Activated naive CD4-positive, alpha-beta T cell (primary cell): ENCODE data around the gene THY1.

Experiments used
- DNase-seq, 4 experiments: peaks; one replicate each; lab custom pipeline; 2025; lab: John Stamatoyannopoulos, UW

THY1 gene

DNA sequence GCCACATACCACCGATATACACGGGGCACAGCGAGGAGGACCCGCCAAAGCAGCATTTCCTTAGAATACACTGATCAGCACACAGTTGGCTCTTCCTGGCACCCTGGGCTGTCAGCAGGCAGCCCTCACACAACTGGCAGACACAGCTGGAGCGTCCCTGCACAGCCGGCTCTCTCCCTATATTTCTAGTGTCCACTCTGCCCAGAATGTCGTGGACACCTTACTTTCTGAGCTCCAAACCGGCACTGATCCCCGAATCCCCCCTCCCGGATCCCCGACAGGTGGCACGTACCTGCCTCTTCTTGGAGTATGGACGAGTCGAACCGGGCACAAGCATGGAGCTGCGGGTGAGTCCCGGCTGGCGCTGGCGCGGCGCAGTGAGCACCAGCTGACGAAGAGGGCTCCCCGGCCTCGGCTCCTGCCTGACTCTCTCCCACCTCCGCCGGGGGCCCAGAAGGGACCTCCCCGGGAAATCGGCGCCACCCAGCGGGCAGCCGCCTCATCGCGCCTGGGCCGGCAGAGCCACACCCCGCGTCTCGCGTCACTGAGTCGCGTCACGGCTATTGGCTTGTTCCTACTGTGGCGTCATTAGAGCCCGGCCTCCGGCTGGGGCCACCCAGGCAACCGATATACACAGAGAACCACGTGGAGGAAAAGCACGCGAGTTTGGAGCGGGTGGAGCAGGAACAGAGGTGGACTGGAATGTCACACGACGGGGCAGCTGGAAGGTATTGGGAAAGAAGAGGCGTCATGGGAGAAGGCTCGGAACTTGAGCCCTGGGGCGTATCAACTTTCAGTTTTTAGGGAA, 41.6 kb downstream of the THY1 start, which contains the start of gene USP2:
USP2 (minus strand) TSS at position 510 of the 808 bp plus-strand sequence. CDS start 8,210 bp downstream, outside the sequence.
- DNase-seq = peak; percentile 90 to 95 (median 92)

DNA sequence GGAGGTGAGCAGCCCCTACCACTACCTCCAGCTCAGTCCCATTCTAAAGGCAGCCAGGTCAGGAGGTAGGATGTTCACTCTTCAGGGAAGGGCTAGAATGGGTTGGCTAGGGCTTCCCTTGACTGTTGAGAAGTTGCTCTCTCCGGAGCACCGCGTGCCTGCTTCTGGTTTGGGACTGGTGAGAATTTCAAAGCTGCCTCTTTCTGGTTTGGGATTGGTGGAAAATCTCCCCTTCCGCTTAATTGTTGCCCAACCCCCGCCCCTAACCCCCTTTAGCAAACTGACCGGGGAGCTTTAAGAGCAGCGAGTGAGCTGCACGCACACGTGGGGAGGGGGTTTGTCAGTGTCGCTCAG, 42.2 kb downstream of the THY1 start:
- DNase-seq = no peak

DNA sequence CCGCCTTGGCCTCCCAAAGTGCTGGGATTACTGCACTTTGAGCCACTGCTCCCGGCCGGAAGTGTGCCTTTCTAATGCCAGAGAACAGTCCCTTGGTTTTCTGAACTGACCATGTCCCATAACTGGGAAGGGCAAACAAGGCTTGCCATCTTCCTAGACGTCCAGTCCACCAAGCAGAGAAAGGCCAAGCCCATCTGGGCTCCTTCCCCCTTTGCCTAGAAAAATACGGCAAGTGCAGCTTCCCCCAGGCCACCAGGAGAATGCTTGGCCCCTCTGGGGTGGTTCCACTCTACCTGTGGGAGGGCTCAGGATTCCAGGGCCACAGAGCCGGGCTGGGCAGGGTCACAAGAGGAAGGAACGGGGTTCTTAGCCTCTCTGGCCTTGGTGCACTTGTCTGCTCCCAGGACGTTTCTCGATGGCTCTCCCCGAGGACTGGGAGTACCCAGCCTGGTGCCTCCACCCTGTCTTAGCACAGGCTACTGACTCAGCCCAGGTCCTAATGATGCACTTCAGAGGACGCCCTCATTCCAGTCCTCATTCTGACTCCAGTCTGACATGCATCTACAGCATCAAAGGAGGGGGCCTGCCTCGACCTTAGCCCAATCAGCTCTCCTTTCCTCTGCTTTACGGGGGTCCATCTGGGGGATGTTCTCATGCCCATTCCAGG, 42.7 kb downstream of the THY1 start:
- no peak for DNase-seq

DNA sequence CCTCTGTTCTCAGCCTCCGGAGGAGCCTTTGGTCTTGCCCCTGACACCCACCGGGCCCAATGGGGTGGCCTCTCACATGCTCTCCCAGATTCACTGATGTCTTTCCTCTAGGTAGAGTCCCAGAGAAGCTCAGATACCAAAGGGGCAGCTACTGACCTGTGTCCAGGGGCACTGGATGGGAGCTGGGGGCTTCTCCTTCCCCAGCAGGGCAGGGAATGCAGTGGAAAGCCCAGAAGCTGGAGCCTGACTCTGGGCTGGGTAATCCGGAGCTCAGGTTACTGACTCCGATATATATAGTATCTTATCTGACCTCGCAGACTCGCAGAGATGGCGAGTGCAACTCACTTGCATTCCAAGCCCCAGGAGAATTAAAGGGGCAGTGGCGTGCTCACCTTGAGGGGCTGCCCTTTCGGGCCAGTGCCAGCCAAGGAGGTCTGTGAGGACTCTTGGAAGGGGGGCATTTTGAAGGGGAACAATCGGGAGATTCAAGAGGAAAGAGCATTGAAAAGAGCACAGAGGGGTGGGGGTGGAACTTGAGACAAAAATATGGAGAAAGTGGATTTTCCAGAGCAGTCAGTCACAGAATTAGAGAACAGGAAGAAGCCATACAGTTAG, 44.0 kb downstream of the THY1 start:
- no peak for DNase-seq

DNA sequence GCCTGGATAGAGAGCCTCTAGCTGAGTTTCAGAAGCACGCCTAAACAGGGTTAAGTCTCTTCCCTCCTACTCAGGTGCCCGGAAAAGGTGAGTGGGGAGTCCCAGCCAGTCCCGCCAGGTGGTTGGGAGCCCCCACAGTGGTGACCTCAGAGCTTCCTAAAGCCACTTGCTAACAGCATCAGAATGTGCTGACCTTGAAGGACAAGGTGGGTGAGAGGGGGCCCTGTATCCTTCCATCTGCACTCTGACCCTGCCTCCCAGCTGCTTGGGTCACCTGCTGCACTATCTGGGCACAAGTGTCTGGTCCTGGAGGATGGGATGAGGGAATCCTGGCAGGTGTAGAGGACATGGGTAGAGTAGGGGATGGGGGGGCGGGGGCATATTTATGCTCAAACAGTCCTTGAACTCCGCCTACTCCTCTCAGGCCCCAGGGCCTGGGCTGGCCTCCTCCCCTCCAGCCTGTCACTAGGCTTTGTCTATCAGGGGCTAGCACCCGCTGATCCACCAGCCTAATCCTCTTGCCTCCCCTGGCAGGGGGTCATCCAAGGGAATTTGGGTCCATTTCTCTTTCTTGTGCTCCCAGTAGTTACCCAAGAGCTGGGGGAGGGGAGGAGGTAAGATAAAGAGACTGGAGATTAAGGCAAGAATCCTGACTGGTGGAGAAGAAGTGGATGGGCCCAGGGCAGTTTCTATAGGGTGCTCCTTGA, 44.9 kb downstream of the THY1 start:
- no peak for DNase-seq

DNA sequence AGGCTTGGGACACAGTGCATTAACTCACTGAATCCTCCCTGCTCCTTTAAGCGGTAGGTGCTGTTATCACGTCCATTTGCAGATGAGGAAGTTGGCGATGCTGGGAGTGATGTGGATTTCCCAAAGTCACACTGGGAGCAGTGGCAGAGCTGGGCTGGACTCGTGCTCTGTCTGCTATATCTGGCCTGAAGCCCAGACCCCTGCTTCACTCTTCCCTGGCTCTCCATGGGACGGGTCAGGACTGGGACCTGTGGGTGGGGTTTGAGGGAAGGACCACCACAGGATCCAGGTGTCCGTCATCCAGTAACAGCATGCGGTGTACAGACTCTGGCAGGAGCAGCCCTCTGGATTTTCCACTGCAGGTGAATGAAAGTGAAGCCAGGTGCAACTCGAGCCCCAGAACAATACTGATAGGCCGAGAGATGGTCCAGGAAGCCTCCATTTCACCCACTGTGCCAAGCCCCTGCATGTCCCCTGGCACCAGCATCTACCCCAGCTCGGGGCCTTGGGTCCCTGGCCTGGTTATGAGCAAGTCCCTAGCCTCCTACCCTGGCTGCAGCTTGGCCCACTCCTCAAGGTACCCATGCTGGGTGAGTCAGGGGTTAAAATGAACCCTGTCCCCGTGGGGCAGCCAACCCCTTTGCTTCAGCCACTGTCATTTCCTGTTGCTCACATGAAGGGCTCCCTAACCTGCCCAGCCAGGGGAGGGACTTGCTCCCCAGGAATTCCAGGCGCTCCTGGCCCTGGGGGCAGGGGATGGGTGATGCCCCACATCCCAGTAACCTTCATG, 45.7 kb downstream of the THY1 start:
- no peak for DNase-seq

DNA sequence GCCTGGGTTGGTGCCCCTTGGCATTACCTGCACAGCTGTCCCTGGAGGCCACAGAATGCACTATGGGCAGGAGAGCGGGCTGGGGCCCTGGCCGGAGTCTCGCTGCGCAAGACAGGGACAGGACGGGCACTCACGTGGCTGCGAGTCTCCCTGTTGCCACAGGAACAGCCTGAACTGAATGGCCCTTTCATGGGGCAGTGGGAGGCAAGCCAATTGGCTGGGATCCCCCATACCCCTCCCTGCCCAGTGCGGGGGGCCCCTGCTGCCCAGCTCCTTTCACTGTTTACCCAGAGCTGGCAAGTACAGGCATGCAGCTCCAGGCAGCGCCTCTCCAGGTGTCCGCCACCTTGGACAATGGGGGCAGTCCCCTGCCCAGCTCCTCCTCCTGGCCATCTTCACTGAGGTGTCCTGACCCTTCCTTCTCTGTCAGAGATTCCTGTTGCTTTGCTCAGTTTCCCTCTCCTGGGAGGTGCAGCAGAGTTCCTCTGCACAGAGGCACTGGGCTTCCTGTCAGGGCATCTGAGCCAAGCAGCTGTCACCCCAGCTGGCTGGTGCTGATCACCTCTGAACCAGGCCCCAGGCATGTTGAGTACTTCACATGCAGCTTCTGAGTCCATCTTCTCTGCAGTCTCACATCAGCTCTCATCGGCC, 46.6 kb downstream of the THY1 start:
- no peak for DNase-seq

DNA sequence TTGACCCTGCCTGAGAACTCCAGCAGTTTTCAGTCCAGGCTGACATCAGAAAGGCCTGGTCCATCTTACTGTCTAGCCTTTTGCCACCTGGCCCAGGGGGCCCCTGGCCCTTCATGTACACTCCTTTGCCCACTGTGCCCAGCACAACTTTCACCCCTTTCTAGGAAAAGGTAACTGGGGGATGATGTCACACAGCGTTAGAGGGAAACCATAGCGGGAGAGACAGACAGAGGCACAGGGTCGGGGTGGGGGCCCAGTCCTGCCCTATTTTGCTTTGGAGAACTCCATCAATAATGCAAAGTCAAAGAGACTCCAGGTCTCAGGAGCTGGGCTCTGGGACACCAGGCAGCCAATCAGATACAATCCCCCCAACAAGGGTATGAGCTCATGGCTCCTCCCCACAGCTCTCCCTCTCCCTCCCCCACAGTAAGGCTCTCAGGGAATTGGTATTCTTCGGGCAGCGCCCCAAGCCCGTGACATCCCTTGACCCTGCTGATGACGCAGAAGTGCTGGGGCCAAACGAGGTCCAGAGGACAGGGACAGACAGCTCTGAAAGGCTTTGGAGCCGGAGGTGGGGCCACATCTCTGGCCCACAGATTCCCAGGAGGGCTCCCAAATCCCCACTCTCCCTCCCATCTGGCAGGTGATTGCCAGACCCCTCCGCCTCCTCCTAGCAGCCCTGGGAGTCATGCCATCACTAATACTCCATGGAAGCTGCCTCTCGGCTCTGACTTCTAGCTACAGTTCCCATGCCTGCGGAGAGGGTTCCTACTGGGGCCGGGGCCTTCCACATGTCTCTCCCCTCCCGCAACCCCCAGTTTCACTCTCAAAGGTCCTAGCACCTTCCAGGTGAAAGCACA, 47.4 kb downstream of the THY1 start:
- DNase-seq = no peak

DNA sequence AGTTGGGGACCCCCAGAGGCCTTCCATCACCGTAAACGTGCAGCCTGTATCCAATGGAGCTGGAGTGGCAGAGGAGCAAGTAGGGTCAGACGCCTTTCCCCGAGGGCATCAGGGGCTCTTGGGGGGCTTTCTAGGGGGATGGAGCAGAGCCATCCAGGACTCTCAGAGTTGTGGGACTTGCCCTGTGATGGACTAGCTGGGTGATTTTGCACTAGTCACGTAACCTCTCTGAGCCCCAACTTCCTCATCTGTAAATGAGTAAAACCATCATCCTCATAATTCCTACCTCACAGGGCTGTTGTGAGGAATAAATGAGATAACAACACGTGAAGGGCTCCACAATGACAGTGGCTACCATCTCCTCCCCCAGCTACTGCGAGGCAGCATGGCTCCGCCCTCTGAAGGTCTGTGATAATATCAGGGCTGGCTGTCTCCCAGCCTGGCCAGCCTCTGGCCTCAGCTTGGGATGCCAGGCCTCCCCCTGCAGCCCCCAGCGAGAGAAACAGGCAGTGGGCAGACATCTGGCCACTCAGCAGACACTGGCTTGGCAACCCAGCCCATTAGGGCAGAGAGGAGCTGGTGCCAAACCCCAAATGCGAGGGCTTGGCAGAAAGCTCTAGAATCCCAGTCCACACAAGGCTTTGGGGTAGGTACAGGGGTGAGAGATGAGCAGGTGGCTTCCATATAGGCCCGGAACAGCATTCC, 48.2 kb downstream of the THY1 start:
- DNase-seq = no peak

DNA sequence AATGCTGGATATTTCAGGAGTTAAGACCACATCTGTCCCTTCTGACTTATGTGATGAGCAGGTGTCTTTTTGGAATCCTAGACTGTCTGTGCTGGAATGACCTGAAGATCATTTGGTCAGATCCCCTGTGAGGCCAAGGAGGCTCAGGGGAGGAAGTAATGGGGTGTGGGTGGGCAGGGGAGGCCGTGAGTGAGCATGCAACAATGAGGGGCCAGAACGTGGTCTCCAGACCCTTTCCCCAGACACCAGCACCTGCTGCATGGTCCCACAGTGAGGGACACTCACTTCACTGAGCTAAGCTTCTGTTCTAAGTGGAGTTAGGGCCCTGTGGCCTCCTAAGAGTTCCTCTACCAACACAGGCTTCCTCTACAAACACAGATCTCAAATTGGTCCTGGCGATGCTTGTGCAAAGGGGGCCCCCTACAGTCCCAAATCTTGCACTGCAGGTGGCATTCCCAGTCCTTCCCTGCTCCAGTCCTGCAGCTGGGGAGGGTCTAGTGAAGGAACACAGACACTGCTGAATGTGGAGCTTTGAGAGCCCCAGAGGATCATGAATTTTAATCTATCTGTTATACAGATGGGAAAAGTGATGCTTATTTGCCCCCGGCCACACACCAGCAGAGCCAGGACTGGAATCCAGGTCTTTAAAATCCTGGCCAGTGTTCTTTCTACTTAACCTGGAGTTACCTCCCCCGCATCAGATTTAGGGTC, 48.9 kb downstream of the THY1 start:
- peak in 1 of 4 experiments; percentile 12 for DNase-seq

DNA sequence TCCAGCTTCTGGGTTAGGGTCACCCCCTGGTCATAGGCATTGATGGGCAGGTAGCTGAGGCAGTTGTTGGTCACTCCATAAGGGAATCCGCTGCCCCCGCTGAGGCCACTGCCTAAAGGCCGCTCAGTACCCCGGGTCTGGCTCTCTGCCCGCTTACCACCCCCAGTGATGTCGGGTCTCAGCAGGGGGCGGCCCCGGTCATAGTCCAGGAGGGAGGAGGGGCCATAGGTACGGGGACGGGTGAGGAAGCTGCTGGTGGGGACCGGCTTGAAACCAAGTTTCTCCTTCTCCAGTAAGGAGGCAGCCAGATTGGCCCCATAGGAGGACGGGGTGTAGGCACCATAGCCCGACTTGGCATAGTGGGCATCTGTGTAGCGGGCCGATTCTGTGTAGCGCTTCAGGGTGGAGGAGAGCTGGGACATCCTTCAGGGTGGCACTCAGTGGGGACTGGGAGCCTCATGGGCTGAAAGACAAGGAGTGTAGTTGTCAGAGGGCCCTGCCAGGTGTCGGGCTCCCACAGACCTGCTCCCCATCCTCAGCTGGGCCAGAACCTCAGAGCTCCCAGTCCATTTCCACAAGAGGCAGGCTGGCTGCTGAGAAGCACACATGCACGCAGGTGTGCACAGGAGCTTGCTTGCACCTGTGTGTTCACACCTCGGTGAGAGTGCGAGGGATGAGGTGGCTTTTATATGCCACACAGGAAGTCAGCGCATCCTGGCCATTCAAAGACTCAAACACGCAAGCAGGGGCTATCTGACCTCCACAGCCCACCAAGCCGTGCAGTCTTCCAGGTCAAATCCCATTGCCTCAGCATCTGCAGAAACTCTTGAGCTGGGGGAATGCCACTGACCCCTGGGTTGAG, 49.7 kb downstream of the THY1 start:
- no peak for DNase-seq

DNA sequence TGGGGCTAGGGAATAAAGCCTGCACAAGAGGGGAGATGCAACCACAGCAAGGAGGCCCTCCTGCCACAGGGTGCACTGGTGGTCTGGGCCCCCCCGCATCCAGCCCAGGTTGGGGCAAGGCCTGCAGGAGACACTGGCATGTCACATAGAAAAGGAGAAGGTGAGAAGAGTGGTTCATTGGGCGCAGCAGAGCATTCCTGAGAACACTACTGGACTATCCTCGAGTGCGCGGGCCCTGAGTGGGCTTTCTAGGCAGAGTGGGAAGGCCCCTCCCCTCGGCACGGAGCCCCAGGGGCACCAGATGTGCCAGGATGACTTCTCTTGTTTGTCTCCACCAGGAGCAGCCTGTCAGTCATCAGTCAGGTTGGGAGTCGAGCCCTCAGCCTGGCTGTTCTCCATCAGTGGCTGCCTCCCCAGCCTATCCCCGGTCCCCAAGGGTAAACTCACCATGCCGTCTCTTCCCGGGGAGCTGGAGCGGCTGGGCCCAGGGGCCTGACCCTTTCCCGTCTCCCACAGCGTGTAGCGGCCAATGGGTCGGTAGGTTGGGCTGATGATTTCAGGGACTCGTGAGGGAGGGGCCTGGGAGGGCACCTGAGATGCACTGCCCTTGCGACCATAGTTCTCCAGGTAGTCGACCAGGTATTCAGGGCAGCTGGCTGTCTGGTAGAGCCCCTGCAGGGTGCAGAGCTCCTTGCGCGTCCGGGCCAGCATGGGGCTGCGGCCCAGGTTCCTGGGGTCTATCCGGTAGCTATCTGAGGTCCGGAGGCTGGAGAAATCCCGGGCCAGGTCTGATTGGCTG, 50.5 kb downstream of the THY1 start:
- no peak for DNase-seq

DNA sequence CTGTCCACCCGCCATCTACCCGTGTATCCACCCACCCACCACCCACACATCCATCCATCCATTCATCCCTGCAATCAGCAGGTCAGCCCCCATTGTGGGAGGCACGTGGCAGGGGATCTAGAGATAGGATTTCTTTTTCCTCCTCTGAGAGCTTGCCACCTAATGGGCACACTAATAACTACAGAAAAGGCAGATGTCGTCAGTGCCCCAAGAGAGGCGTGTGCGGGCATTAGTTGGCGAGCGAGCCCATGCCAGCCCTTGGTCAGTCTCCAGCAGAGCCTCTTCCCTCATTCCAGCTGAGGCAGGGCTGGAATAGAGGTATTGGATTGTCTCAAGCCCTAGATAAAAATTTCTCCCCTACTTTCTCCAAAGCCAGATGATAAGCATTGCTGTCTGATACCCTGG, 51.2 kb downstream of the THY1 start:
- no peak for DNase-seq

DNA sequence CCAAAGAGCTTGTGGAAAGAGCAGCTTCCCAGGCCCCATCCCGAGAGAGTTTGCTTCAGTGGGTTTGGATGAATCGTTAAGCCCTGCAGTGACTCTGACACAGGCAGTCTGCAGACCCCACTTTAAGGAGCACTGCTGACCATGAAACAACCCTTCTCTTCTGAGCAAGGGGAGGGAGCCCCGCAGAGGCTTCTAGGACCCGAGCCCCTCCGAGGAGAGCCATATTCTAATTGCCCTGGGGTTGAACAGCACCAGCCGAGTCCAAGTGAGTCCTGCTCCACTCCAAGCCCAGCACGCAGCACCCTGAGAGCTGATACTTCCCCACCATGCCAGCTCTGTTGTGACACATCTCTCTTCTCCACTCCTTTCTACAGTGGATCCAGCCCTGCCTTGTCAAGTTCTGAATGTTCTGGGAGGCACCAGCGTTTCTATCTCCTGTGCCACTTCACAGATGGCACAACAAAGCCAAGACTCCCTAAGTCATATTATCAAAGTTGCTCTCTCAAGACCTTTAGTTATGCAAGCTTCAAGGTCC, 51.8 kb downstream of the THY1 start:
- DNase-seq = no peak

DNA sequence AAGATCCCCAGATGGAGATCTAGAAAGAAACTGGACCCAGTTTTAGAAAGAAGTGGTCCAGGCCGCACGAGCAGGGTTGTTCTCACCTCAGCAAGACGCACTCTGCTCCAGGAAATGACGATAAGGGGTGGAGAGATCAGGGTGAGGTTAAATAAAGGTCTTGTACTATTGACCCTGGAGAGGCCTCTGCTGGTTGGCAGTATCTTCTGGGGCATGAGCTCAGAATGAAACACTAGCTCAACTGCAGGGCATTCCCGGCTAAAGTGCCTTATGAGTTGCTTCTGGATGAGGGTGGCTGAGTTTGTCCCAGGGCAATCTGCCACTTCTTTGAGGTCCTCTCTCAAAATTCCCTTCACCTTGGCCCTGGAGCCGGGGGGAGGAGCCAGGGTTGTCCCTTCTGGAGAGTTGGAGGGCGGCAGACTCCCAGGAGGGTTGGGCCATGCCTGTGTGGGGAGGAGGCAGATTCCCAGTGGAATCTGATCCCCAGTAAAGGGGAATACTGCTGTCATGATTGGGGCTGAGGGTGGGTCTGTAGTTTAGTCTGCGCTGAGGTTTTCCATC, 52.4 kb downstream of the THY1 start:
- DNase-seq = no peak

DNA sequence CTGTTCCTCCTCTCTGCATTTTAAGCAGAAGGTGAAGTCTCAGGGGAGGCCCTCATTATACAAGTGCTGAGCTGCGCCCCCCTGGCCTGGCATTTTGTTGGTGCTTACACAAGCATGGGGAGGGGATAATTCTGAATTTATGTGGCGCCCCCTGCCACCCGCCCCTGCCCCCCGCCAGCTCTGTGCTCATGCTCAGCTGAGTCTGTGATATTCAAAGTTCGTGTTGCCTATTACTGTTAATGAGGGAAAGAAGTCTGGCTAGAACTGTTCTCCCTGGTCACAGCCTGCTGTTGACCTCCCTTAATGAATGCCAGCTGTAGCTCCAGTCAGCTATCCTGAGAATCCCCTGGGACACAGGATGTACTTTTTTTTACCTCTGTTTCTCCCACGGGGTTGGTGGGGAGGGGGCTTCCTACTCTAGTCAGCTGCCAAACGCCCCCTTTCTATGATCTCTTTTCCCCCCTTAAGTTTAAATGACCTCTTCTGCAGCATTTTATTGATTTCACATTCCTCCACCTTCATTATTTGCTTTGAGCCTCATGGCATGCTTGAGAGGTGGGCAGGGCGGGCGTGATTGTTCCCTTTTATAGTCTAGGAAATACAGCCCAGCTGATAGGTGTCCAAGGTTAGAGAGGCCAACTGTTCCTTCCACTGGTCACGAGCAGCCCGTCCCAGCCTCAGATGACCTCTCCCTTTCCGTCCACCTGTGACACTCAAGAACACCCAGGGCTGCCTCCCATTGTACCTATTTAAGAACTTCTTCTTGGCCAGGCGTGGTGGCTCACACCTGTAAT, 53.6 kb downstream of the THY1 start:
- no peak for DNase-seq
